IMR-90 (cell line): ENCODE results near the gene RETN. TPM values are rescaled to one million over a fixed set of nuclear protein-coding genes. Genes with fewer than 3 reads are reported as not detected.

Experiments
- ATAC-seq: fragments of 200-7000 bp; cut with Tn5 transposase; 2 replicates; pipeline ENCODE4 v1.9.1; 2020; ENCODE audit warnings: low read depth, mild to moderate bottlenecking, moderate library complexity
- BruUV-seq: library from RNA; stranded (reverse); fragments of 400-500 nt; replicated peaks from 2 replicates; lab custom pipeline; 2021; lab: Mats Ljungman, UMichigan
- CTCF ChIA-PET: fragments of 300-600 bp; formaldehyde crosslinking; extraction: SDS; loops from one replicate; lab custom pipeline; 2021; ENCODE audit warnings: antibody characterized with exemption; lab: Yijun Ruan, JAX
- POLR2A ChIA-PET: fragments of 300-600 bp; sonication (Branson Sonifier 250); formaldehyde crosslinking; loops from one replicate; lab custom pipeline; 2022; ENCODE audit warnings: antibody characterized with exemption; ENCODE audit not compliant: unreplicated experiment; lab: Charles Lee
- DNase-seq: peaks from one replicate; pipeline ENCODE4 v3.0.0; 2013
- H2AFZ ChIP-seq: replicated peaks from 2 replicates; pipeline ENCODE3; 2013; ENCODE audit warnings: low read length, mild to moderate bottlenecking; ENCODE audit not compliant: poor library complexity
- H2AK5ac ChIP-seq: 2 replicates; pipeline ENCODE4 v1.6.1; 2013; ENCODE audit warnings: low read depth, low read length, inconsistent platforms
- H2AK9ac ChIP-seq: replicated peaks from 2 replicates; pipeline ENCODE3; 2013; ENCODE audit warnings: mild to moderate bottlenecking, low read depth, low read length, moderate library complexity; ENCODE audit not compliant: poor library complexity
- H2BK120ac ChIP-seq: 2 replicates; pipeline ENCODE4 v1.6.1; 2013; ENCODE audit warnings: low read depth, low read length, inconsistent platforms
- H2BK15ac ChIP-seq: 3 replicates; pipeline ENCODE4 v1.6.1; 2013; ENCODE audit warnings: low read depth, low read length, inconsistent platforms
- H2BK20ac ChIP-seq: 2 replicates; pipeline ENCODE4 v1.6.1; 2013; ENCODE audit warnings: low read depth, mild to moderate bottlenecking, inconsistent platforms, low read length, moderate library complexity
- H2BK5ac ChIP-seq: 2 replicates; pipeline ENCODE4 v1.6.1; 2013; ENCODE audit warnings: mild to moderate bottlenecking, low read depth, low read length, inconsistent platforms; ENCODE audit not compliant: poor library complexity, severe bottlenecking
- H3K14ac ChIP-seq: replicated peaks from 2 replicates; pipeline ENCODE4 v1.6.1; 2013; ENCODE audit warnings: low read depth, low read length, inconsistent platforms
- H3K18ac ChIP-seq: 2 replicates; pipeline ENCODE4 v1.6.1; 2013; ENCODE audit warnings: low read depth, low read length, control low read depth
- H3K23ac ChIP-seq: 2 replicates; pipeline ENCODE4 v1.6.1; 2013; ENCODE audit warnings: low read depth, low read length, inconsistent platforms
- H3K27ac ChIP-seq: 2 replicates; pipeline ENCODE4 v1.5.1; 2013; ENCODE audit warnings: mild to moderate bottlenecking, control low read depth, low read length; ENCODE audit not compliant: insufficient read depth
- H3K27me3 ChIP-seq: 2 replicates; pipeline ENCODE4 v1.6.1; 2013; ENCODE audit warnings: low read length; ENCODE audit not compliant: control insufficient read depth, insufficient read depth
- H3K36me3 ChIP-seq: 2 replicates; pipeline ENCODE4 v1.6.1; 2013; ENCODE audit warnings: low read length, mixed read lengths; ENCODE audit not compliant: control insufficient read depth, insufficient read depth
- H3K4ac ChIP-seq: 2 replicates; pipeline ENCODE4 v1.6.1; 2013; ENCODE audit warnings: low read depth, low read length, inconsistent platforms
- H3K4me1 ChIP-seq: 2 replicates; pipeline ENCODE4 v1.6.1; 2013; ENCODE audit warnings: low read length, mixed read lengths; ENCODE audit not compliant: control insufficient read depth, insufficient read depth
- H3K4me2 ChIP-seq: 2 replicates; pipeline ENCODE4 v1.6.1; 2013; ENCODE audit warnings: low read depth, mild to moderate bottlenecking, control low read depth, low read length, moderate library complexity
- H3K4me3 ChIP-seq: 2 replicates; pipeline ENCODE4 v1.5.1; 2013; ENCODE audit warnings: low read depth, mild to moderate bottlenecking, control low read depth, low read length, moderate library complexity; ENCODE audit not compliant: insufficient read depth
- H3K56ac ChIP-seq: 2 replicates; pipeline ENCODE4 v1.6.1; 2013; ENCODE audit warnings: low read length, inconsistent platforms; ENCODE audit not compliant: insufficient read depth; ENCODE audit errors: extremely low read depth
- H3K79me1 ChIP-seq, 2 experiments: 2 replicates each; pipeline ENCODE4 v1.6.1; 2013; ENCODE audit warnings: low read length in 2 of 2, inconsistent platforms in 1 of 2, low read depth in 1 of 2
- H3K9ac ChIP-seq: 2 replicates; pipeline ENCODE4 v1.6.1; 2013; ENCODE audit warnings: low read depth, low read length, control low read depth
- H3K9me1 ChIP-seq: 2 replicates; pipeline ENCODE4 v1.6.1; 2013; ENCODE audit warnings: low read length, inconsistent platforms; ENCODE audit not compliant: insufficient read depth
- H3K9me3 ChIP-seq: 2 replicates; pipeline ENCODE4 v1.6.1; 2013; ENCODE audit warnings: low read length; ENCODE audit not compliant: control insufficient read depth, insufficient read depth
- H4K20me1 ChIP-seq: 2 replicates; pipeline ENCODE4 v1.6.1; 2013; ENCODE audit warnings: low read length, inconsistent platforms; ENCODE audit not compliant: insufficient read depth
- H4K5ac ChIP-seq: 2 replicates; pipeline ENCODE4 v1.6.1; 2013; ENCODE audit warnings: mild to moderate bottlenecking, low read depth, low read length, control low read depth
- H4K8ac ChIP-seq, 2 experiments: 2 replicates each; pipeline ENCODE4 v1.6.1; 2013; ENCODE audit warnings: low read depth in 2 of 2, low read length in 2 of 2, control low read depth in 1 of 2, inconsistent platforms in 1 of 2
- H4K91ac ChIP-seq: 2 replicates; pipeline ENCODE4 v1.6.1; 2013; ENCODE audit warnings: low read depth, low read length, inconsistent platforms; ENCODE audit not compliant: insufficient read depth
- CHD1 ChIP-seq: IDR thresholded peaks from 2 replicates; pipeline ENCODE4 v1.6.1; 2012; ENCODE audit warnings: low read depth, low read length, improper control_type of control experiment
- RCOR1 ChIP-seq: IDR thresholded peaks from 2 replicates; pipeline ENCODE4 v1.6.1; 2012; ENCODE audit warnings: mild to moderate bottlenecking, low read length, improper control_type of control experiment; ENCODE audit not compliant: insufficient replicate concordance
- WGBS, 2 experiments: methylation state at CpG; one replicate each; pipeline versions ENCODE4 v1.1.5 to v1.1.7; 2013; ENCODE audit warnings: missing lambda C conversion rate in 2 of 2; ENCODE audit not compliant: insufficient read length in 1 of 2; ENCODE audit errors: extremely low coverage in 2 of 2; 5-methylcytosine and 5-hydroxymethylcytosine counted together
- dilution Hi-C: fragments of 300-500 bp; cut with HindIII; formaldehyde crosslinking; loops from one replicate; pipeline ENCODE4 v1.14.3; 2018; ENCODE audit warnings: low sequenced_read_pairs; ENCODE audit not compliant: unreplicated experiment
- in situ Hi-C: fragments of 300-500 bp; cut with MboI; formaldehyde crosslinking; loops from 3 replicates; pipeline ENCODE4 v1.14.3; 2019; ENCODE audit warnings: low sequenced_read_pairs, inconsistent platforms, mixed read lengths
- intact Hi-C: fragments of 100-400 bp; cut with micrococcal nuclease; formaldehyde crosslinking; loops from 2 replicates; pipeline ENCODE4 v1.10.0; 2022
- polyA plus RNA-seq, 3 experiments: library from polyadenylated mRNA; depleted of rRNA; stranded (reverse); fragments of >200 nt; gene quantifications; 2 replicates each; pipeline ENCODE4 v1.2.3, GENCODE V29; 2012; ENCODE audit warnings: low replicate concordance in 1 of 3
- total RNA-seq: library from RNA; depleted of rRNA; stranded (reverse); fragments of >200 nt; gene quantifications from 2 replicates; pipeline ENCODE4 v1.2.3, GENCODE V29; 2012
- TF ChIP-seq, protein P1 (sequence below): fragments of 150-350 bp; IDR thresholded peaks from 2 replicates; pipeline ENCODE4 v1.6.1; 2016; ENCODE audit warnings: low read depth, mild to moderate bottlenecking, low read length, moderate library complexity, borderline replicate concordance
- TF ChIP-seq, protein P2 (sequence below): fragments of 150-350 bp; IDR thresholded peaks from 2 replicates; pipeline ENCODE4 v1.6.1; 2017; ENCODE audit warnings: mild to moderate bottlenecking, antibody characterized with exemption, low read length, low read depth

RETN gene
- total and polyA plus RNA-seq, 2 of the 4 experiments (the other 2 are of a cell fraction) = not detected

DNA sequence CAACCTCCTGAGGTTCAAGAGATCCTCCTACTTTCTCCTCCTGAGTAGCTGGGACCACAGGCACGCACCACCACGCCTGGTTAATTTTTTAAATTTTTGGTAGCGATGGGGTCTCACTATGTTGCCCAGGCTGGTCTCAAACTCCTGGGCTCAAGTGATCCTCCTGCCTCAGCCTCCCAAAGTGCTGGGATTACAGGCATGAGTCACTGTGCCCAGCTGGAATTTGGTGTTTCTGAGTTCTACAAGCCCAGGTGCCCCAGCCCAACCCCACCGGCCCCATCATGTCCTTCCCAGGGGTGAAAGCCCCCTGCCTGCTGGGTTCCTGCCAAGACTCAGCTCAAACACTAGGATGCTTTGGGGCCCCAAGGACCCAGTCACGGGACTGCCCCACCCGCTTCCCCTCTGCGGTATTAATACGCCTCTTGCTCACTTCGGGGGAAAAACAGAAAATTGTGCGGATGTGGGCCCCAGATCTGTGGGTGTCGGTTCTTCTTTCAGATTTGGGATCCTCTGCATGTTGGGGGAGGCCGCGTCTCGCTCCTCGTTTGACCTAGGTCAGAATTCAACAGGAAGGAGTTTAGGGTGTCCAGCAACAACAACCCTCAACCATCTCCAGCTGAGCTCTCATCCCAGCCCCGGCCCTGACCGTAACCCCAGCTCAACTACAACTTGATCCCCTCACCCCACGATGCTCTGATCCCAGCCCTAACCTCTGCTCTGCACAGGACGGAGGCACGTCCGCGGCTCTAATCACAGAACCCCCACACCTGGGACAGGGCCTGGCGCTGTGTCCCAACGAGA, 36.7 kb downstream of the RETN start:
- Histone ChIP-seq H4K20me1 (no peaks in the 10 kb centered on the region), H3K4me3 (no peak overlapping the region), H2BK15ac (no peak overlapping the region), H3K18ac (no peak overlapping the region), H3K27me3 (peaks cover 10% of the 10 kb centered on the region; the same call in 1 of the 2 replicates), H4K8ac (no peak overlapping the region), H2BK120ac (no peak overlapping the region), H3K56ac (no peak overlapping the region), H4K5ac (no peak overlapping the region), H2BK5ac (no peak overlapping the region), H3K79me1 (no peaks in the 10 kb centered on the region), H2BK20ac (no peak overlapping the region), H3K23ac (no peak overlapping the region), H4K91ac (no peak overlapping the region), H2AFZ (no peak overlapping the region), H3K4ac (no peak overlapping the region), H2AK9ac (no peak overlapping the region), H3K14ac (no peak overlapping the region), H3K36me3 (no peaks in the 10 kb centered on the region), H2AK5ac (no peak overlapping the region), H3K9me3 (no peaks in the 10 kb centered on the region), H3K27ac (no peak overlapping the region), H3K9ac (no peak overlapping the region), H3K4me1 (no peaks in the 10 kb centered on the region), H3K4me2 (no peak overlapping the region), H3K9me1 (no peaks in the 10 kb centered on the region)
- TF ChIP-seq, protein P1, sequence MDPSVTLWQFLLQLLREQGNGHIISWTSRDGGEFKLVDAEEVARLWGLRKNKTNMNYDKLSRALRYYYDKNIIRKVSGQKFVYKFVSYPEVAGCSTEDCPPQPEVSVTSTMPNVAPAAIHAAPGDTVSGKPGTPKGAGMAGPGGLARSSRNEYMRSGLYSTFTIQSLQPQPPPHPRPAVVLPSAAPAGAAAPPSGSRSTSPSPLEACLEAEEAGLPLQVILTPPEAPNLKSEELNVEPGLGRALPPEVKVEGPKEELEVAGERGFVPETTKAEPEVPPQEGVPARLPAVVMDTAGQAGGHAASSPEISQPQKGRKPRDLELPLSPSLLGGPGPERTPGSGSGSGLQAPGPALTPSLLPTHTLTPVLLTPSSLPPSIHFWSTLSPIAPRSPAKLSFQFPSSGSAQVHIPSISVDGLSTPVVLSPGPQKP = no peak
- TF ChIP-seq CHD1 = no peak
- no peak for TF ChIP-seq RCOR1
- TF ChIP-seq, protein P2, sequence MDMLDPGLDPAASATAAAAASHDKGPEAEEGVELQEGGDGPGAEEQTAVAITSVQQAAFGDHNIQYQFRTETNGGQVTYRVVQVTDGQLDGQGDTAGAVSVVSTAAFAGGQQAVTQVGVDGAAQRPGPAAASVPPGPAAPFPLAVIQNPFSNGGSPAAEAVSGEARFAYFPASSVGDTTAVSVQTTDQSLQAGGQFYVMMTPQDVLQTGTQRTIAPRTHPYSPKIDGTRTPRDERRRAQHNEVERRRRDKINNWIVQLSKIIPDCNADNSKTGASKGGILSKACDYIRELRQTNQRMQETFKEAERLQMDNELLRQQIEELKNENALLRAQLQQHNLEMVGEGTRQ = no peak
- ChIA-PET CTCF (no interaction called here), POLR2A (interaction anchor here (0.6 kb wide), 1 partner anchor 299 kb away, joined by 3 read pairs; no protein-coding TSS in a partner anchor)
- no TSS peak for BruUV-seq
- ATAC-seq (no peak), DNase-seq (no peak)
- in situ Hi-C loops = no loop called here
- dilution Hi-C loops = no loop called here
- WGBS, 2 experiments = 40% methylated on average over 2 of the region's 24 CpGs; no CpG with 5 or more reads in 1 of the 2 experiments
- intact Hi-C loops = no loop called here
